ENCODE measurements around the gene VIM.

VIM gene

GRCh38 chr10:17255512-17255911 is 27.5 kb downstream of the VIM start:
- TF ChIP-seq POLR2AphosphoS5 (IDR thresholded peaks at IDR 0.05; ENCODE audit: low read depth, low read length) (no peak), TAF1 (IDR thresholded peaks at IDR 0.05; ENCODE audit: borderline replicate concordance, insufficient read depth, low read length) (no peak), SIN3A (IDR thresholded peaks at IDR 0.05; ENCODE audit: borderline replicate concordance, insufficient read depth, low read length) (no peak), FOXP2 (optimal IDR thresholded peaks at IDR 0.05; ENCODE audit: borderline replicate concordance, extremely low read depth, extremely low read length, insufficient read depth) (no peak)
- TF ChIP-seq, protein P1, sequence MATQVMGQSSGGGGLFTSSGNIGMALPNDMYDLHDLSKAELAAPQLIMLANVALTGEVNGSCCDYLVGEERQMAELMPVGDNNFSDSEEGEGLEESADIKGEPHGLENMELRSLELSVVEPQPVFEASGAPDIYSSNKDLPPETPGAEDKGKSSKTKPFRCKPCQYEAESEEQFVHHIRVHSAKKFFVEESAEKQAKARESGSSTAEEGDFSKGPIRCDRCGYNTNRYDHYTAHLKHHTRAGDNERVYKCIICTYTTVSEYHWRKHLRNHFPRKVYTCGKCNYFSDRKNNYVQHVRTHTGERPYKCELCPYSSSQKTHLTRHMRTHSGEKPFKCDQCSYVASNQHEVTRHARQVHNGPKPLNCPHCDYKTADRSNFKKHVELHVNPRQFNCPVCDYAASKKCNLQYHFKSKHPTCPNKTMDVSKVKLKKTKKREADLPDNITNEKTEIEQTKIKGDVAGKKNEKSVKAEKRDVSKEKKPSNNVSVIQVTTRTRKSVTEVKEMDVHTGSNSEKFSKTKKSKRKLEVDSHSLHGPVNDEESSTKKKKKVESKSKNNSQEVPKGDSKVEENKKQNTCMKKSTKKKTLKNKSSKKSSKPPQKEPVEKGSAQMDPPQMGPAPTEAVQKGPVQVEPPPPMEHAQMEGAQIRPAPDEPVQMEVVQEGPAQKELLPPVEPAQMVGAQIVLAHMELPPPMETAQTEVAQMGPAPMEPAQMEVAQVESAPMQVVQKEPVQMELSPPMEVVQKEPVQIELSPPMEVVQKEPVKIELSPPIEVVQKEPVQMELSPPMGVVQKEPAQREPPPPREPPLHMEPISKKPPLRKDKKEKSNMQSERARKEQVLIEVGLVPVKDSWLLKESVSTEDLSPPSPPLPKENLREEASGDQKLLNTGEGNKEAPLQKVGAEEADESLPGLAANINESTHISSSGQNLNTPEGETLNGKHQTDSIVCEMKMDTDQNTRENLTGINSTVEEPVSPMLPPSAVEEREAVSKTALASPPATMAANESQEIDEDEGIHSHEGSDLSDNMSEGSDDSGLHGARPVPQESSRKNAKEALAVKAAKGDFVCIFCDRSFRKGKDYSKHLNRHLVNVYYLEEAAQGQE (IDR thresholded peaks at IDR 0.05; ENCODE audit: insufficient read depth in 1 of 2, low read depth in 2 of 2, low read length in 2 of 2), result no peak

DNA sequence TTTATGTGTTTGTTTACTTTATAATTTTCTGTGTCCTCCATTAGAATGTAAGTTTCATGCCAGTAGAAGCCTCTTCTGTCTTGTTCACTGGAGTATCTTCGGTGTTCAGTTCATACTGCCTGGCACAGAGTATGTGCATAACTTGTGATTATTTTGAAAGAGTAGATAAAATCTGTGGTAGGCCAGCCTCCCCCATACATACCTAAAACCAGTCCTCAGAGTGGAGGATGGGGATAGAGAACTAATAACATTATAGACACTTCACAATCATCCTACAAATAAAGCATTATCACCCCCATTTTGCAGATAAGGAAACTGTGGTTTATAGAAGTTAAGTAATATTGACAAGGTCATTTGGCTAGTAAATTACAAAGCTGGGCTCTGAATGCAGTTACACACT is 28.0 kb downstream of the VIM start:
- TF ChIP-seq FOXP2 (optimal IDR thresholded peaks at IDR 0.05; ENCODE audit: borderline replicate concordance, extremely low read depth, extremely low read length, insufficient read depth) (no peak), TAF1 (IDR thresholded peaks at IDR 0.05; ENCODE audit: borderline replicate concordance, insufficient read depth, low read length) (no peak), POLR2AphosphoS5 (IDR thresholded peaks at IDR 0.05; ENCODE audit: low read depth, low read length) (no peak), SIN3A (IDR thresholded peaks at IDR 0.05; ENCODE audit: borderline replicate concordance, insufficient read depth, low read length) (no peak)
- TF ChIP-seq, protein P1 (IDR thresholded peaks at IDR 0.05; ENCODE audit: insufficient read depth in 1 of 2, low read depth in 2 of 2, low read length in 2 of 2), result no peak

GRCh38 chr10:17256627-17257026 is 28.6 kb downstream of the VIM start:
- TF ChIP-seq, protein P1 (IDR thresholded peaks at IDR 0.05; ENCODE audit: insufficient read depth in 1 of 2, low read depth in 2 of 2, low read length in 2 of 2), result no peak
- TF ChIP-seq POLR2AphosphoS5 (IDR thresholded peaks at IDR 0.05; ENCODE audit: low read depth, low read length) (no peak), SIN3A (IDR thresholded peaks at IDR 0.05; ENCODE audit: borderline replicate concordance, insufficient read depth, low read length) (no peak), TAF1 (IDR thresholded peaks at IDR 0.05; ENCODE audit: borderline replicate concordance, insufficient read depth, low read length) (no peak), FOXP2 (optimal IDR thresholded peaks at IDR 0.05; ENCODE audit: borderline replicate concordance, extremely low read depth, extremely low read length, insufficient read depth) (no peak)

DNA sequence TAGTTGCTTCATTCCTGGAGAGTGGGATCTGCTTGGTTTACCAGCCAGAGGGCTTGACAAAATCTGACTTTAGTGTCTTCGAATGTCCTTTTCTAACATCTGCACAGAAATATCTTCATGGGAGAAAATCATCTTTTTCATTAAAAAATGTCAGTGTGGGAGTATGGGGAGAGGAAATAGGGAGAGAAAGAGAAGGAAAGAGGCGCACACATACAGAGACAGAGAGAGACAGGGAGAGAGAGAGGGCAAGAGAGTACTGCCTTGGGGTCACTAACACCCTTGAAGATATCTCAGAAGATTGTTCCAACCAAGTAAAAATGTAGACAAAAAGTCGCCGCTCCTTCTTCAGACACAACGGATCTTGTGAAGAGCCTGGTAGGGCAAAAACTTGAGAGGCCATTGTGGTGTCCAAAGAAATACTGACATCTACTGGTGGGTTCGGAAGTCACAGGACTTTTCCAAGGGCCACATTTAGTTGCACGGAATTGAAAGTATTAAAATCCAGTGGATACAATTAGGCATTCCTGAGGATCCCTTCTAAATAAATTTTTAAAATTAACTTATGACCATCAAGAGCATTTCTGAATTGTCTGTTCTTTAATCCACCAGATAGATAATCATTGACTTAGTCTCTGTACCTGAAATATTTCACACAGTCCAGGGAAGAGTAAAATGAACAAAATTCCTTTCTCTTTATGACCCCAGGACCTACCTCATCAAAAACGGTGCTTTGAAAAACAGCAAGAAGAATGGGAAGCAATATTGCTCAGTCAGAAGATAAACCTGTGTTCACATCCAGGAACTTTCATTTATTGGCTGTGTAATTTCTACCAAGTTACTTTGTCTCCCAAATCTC is 29.7 kb downstream of the VIM start:
- TF ChIP-seq SIN3A (IDR thresholded peaks at IDR 0.05; ENCODE audit: borderline replicate concordance, insufficient read depth, low read length), result no peak
- TF ChIP-seq POLR2AphosphoS5 (IDR thresholded peaks at IDR 0.05; ENCODE audit: low read depth, low read length), result no peak
- TF ChIP-seq FOXP2 (optimal IDR thresholded peaks at IDR 0.05; ENCODE audit: borderline replicate concordance, extremely low read depth, extremely low read length, insufficient read depth), result no peak
- TF ChIP-seq, protein P1 (IDR thresholded peaks at IDR 0.05; ENCODE audit: insufficient read depth in 1 of 2, low read depth in 2 of 2, low read length in 2 of 2), result no peak
- no peak for TF ChIP-seq TAF1 (IDR thresholded peaks at IDR 0.05; ENCODE audit: borderline replicate concordance, insufficient read depth, low read length)

Measured in PFSK-1 (cell line).